Activated gamma-delta T cell treated with Interleukin-2 at 50 U/mL for 16 hours (primary cell): ENCODE data around the gene SFI1.
"Not testable (repeated sequence)": the region's sequence is repeated elsewhere in the genome, so short reads cannot be mapped to it uniquely, and the experiment has no call there.

Source experiments
- DNase-seq: peaks from one replicate; pipeline ENCODE4 v3.0.0-alpha.2; 2020

SFI1 gene

DNA sequence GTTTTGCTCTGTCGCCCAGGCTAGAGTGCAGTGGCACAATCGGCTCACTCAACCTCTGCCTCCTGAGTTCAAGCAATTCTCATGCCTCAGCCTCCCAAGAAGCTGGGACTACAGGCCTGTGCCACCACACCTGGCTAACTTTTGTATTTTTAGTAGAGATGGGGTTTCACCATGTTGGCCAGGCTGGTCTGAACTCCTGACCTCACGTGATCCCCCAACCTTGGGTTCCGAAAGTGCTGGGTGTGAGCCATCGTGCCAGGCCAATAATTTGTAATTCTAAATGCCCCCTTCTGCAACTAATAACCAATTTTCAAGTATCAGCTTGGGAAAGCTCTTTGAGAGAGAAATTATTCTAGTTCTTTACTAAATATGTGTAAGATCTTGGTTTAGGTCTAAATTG lies 3.0 kb upstream of the SFI1 start:
- not testable (repeated sequence) for DNase-seq

DNA sequence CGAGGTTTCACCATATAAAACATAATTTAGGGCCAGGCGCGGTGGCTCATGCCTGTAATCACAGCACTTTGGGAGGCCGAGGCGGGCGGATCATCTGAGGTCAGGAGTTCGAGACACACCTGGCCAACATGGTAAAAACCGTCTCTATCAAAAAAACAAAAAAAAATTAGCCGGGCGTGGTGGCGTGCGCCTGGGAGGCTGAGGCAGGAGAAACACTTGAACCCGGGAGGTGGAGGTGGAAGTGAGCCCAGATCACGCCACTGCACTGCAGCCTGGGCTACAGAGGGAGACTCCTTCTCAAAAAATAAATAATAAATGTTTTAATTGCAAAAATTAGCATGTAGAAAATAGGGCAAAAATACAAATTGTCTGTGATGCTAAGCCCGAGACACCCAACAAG lies 993 bp upstream of the SFI1 start:
- DNase-seq: no peak

DNA sequence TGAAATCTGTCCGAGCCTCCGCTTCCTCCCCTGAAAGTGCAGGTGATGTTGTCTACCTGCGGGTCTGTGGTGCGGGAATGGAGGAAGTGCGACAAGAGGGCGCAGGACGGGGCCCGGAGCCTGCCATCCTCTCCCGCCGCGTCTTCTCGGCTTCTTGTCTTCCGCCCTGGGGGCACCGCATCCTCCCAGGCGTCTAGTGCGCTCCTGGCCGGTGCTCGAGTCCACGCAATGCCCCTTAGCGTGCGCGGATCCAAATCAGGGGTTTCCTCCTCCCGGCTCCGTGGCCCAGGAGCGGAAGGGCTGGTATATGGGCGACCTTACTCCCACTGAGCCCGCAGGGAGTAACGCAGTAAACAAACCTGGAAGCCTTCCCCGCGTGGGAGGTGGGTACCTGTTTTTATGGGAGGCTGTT lies 405 bp downstream of the SFI1 start:
- DNase-seq: peak; percentile 32

DNA sequence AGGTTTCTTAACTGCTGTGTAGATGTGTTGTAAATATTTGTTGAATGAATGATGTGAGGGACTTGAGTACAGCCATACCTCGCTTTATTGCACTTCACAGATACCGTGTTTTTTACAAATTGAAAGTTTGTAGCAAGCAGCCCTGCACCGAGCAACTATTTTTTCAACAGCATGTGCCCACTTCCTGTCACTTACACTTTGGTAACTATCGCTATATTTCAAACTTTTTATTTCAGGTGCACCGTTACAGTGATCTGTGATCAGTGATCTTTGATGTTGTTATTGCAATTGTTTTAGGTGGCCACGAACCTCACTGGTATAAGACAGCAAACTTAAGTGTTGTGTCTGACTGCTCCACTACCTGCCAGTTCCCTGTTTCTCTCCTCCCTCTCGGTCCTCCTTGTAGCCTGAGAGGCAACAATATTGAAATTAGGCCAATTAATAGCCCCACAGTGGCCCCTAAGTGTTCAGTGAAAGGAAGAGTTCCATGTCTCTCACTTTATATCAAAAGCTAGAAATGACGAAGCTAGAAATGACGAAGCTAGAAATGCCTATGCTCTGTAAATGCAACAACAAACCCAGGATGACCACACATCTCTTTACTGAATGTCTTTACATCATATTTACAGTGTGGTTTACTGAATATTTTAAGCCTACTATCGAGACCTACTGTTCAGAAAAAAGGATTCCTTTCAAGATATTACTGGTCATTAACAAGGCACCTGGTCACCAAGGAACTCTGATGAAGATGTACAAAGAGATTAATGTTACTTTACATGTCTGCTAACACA lies 1.0 kb downstream of the SFI1 start:
- peak; percentile 18 for DNase-seq

DNA sequence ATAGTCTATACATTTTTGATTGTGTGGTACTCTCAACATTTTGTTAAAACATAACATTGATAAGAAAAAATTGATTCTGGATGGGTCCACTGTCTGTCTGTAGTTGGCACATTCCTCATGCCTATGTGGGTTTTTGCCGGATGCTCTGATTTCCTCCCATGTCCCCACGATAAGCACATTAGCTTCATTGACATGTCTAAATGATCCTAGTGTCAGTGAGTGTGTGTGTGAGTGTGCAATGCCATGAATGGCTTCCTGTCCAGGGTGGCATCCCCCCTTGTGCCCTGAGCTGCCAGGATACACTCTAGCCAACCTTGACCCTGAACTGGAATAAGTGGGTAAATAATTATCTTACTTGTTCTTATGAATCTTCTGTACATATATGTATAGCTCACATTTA lies 5.4 kb downstream of the SFI1 start:
- no peak for DNase-seq

DNA sequence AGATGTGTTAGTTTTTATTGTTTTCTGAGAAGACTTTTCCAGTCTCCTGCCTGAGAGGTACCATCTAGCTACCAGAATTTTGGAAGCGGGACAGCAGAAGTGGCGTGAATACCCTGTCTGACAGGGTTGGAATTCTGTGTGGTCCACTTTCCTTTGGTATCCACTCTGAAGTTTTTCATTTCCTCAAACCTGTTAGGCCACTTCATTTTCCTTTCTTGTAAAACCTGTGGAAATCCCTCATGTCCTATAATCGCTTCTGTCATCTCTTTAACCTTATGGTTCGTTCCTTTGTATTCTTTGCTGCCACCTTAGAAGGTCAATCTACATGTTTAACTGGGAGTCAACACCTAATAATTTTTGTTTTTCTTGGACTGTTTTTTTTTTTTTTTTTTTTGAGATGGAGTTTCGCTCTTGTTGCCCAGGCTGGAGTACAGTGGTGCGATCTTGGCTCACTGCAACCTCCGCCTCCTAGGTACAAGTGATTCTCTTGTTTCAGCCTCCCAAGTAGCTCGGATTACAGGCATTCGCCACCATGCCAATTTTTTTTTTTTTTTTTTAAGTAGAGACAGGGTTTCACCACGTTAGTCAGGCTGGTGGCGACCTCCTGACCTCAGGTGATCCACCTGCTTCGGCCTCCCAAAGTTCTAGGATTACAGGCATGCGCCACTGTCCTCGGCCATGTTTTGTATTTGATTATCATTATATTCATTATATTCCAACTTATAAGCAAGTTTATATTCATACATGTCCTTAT lies 7.1 kb downstream of the SFI1 start:
- no peak for DNase-seq

DNA sequence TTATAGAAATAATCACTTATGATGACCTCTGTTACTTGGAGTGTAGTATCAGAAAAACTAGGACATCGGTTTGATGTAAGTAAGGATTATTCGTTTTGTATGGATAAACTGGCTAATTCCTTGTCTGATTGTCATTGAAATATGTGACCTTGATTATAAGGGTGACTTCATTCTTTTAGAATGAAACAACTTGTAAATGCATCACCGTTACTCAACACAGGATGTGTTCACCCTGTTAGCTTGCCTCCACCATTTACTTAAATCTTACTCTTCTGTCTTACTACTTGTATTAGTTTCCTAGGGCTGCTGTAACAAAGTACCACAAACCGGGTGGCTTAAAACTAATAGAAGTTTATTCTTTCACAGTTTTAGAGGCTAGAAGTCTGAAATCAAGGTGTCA lies 7.9 kb downstream of the SFI1 start:
- no peak for DNase-seq

DNA sequence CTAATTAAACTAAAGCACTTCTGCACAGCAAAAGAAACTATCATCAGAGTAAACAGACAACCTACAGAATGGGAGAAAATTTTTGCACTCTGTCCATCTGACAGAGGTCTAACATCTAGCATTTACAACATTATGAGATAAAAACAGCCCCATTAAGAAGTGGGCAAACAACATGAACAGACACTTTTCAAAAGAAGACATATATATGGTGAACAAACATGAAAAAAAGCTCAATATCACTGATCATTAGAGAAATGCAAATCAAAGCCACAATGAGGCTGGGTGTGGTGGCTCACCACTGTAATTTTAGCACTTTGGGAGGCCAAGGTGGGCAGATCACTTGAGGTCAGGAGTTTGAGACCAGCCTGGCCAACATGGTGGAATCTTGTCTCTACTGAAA lies 11.2 kb downstream of the SFI1 start:
- not testable (repeated sequence) for DNase-seq

DNA sequence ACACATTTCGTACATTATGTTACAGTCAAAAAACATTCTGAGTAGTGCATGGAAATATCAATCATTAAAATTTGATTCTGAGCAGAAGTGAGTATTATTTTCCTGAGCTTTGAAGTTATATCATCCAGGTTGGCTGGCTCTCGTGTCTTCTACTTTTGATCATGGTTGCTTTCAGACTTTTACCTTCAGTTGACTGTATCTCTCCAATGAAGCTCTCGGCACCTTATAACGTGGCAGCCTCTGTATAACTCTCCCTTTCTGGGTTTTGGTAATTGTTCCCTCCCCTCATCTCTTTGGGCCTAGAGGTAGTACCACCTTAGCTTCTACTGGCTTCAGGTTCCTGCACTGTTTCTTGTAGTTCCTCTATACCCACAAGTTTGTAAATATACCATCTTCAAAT lies 12.2 kb downstream of the SFI1 start:
- DNase-seq: no peak

DNA sequence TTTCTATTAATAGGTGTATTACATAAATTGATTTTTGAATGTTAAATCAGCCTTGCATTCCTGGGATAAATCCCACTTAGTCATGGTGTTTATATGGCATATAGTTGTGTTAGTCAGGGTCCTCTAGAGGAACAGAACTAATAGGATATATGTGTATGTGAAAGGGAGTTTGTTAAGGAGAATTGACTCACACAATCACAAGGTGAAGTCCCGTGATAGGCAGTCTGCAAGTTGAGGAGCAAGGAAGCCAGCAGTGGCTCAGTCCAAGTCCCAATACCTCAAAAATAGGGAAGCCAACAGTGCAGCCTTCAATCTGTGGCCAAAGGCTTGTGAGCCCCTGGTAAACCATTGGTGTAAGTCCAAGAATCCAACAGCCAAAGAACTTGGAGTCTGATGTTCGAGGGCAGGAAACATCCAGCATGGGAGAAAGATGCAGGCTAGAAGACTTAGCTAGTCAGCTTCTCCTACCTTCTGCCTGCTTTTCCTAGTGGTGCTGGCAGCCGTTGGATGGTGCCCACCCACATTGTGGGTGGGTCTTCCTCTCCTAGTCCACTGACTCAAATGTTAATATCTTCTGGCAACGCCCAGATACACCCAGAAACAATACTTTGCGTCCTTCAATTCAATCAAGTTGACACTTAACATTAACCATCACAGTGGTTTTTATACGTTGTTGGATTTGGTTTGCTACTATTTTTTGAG lies 12.9 kb downstream of the SFI1 start:
- no peak for DNase-seq

DNA sequence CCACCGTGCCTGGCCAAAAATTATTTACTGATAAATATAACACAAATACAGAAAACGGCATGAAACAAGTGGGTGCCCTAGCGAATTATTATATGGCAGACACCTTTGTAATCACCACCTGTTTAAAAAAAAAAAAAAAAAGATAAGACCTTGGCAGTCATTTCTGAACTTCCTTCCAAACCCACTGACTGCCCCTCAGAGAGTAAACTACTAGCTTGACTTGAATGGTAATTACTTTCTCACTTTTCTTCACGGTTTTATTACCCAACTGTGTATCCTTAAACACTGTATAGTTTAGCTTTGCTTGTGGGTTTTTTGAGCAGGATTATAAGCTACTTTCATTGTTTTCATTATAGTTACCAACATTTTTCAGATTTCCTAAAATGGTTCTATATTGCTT lies 23.7 kb downstream of the SFI1 start:
- DNase-seq: no peak

DNA sequence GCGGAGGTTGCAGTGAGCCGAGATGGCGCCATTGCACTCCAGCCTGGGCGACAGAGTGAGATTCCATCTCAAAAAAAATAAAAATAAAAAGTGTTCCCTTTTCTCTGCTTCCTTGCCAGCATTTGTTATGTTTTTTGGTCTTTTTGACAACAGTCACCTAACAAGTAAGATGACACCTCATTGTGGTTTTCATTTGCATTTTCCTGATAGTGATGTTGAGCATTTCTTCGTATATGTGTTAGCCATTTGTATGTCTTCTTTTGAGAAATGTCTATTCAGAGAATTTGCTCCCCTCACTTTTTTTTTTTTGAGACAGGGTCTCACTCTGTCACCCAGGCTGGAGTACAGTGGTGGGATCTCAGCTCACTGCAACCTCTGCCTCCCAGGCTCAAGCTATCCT lies 27.8 kb downstream of the SFI1 start:
- not testable (repeated sequence) for DNase-seq

DNA sequence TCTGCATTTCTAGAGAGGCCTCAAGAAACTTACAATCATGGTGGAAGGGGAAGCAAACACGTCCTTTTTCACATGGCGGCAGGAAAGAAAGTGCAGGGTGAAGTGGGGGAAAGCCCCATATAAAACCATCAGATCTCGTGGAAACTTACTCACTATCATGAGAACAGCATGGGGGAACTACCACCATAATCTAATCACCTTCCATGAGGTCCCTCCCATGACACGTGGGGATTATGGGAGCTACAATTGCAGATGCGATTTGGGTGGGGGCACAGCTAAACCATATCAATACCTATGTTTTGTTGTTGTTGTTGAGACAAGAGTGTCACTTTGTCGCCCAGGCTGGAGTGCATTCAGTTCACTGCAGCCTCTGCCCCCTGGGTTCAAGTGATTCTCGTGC lies 29.9 kb downstream of the SFI1 start:
- no peak for DNase-seq

DNA sequence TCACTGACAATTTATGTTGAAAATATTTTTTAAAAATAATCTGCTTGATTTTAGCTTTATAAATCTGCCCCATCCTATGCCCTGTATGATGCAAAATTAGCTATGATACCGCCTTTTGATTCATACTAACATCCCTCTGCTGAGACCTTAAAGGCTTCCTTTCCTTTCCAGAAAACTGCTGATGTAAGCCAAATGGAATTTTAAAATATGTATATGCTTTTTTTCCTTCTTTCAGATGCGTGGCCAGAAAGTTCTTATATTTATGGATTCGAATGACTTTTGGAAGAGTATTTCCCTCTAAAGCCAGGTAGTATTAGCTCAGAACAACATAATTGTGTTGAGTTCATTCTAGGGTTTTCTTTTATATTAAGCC lies 34.5 kb downstream of the SFI1 start:
- DNase-seq: no peak

DNA sequence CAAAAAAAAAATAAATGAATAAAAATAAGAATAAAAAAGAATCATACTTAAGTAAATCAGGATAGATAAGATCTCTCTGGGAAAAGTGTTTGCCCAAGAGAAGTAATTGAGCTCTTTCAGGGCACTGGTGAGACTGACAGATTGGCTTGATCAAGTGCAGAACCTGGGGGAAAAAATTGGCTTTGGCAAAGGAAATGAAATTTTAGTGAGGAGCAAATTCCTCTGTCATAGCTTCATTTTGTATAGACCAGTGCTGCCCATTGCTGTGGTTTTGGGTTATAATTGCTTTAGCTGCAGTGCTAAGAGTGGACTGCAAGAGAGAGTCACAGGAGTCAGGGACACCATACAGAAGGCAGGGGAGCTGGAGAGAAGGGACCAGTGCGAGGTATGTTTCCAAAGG lies 35.7 kb downstream of the SFI1 start:
- DNase-seq: no peak

DNA sequence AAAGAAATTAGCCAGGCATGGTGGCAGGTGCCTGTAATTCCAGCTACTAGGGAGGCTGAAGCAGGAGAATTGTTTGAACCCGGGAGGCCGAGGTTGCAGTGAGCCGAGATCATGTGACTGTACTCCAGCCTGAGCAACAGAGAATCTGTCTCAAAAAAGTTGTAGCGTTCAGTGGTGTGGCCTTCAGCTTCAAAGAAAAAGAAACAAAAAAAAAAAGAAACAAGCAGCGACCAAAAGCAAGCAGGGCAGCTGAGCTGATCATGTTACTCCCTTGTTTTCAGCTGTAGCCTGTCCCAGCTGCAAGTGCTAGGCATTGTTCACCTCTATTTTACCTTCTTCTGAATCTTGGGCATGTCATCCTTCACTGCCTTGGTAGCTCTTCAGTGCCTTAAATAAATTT lies 37.0 kb downstream of the SFI1 start:
- DNase-seq: no peak

DNA sequence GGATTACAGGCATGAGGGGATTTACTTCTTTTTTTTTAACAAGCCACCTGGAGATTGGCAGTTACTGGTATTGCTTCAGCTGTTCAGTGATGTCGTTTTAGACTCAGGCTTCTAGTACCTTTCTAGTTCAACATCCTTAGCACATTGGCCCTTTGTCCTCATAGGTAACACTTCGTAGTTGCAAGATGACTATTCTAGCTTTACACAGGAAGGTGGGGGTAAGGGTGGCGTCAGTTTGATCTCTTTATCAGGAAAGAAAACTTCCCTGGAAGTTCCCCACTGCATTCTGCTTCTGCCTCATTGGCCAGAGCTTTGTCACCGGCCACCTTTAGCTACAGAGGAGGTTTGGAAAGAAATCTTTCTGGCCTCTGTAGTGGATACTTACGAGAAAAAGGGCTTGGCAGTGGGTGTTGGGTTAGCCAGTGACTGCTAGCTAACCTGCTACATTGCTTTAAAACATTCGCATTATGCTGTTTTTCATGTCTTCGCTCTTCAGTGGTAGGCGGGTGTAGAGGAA lies 40.7 kb downstream of the SFI1 start:
- DNase-seq: no peak

DNA sequence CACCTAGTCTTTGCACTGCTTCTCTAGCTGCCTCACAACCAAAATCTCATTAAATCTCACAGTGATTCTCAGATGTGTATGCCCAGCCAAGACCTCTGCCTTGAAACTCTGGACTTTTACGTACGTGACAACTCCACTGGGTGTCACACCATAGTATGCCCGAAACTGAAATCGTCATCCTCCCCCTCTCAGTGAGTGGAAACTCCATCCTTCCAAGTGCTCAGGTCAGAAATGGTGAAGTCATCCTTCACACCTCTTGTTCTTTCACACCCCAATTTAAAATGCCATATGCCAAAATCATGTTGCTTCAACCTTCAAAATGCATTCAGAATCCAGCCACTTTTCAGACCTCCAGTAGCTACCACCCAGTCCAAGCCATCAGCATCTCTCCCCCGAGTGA lies 42.5 kb downstream of the SFI1 start:
- no peak for DNase-seq

DNA sequence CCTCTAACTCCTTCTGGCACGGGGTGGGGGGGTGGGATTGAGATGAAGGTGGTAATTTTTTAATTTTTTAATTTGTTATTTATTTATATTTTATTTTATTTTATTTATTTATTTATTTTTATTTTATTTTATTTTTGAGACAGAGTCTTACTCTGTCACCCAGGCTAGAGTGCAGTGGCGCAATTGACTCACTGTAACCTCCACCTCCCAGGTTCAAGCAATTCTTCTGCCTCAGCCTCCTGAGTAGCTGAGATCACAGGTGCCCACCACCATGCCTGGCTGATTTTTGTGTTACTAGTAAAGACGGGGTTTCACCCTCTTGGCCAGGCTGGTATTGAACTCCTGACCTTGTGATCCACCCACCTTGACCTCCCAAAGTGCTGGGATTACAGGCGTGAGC lies 43.8 kb downstream of the SFI1 start:
- not testable (repeated sequence) for DNase-seq

DNA sequence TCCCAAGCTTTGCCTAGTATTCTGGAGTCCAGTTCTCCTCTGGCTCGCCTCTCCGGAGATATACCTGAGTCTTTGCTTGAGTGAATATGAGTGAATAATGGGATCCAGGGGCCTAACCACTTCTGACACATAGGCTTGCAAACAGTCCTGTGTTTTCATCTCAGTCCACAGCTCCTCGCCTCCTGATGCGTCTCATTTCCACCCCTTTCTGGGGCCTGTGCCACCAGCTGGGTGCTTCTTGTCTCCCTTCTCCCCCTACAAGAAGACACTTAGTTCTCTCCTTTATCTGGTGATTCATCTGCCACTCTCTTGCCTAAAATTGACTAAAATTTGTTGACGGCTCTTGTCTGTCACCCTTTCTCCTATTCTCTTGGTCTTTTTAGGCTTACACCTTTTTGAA lies 44.6 kb downstream of the SFI1 start:
- DNase-seq: no peak

DNA sequence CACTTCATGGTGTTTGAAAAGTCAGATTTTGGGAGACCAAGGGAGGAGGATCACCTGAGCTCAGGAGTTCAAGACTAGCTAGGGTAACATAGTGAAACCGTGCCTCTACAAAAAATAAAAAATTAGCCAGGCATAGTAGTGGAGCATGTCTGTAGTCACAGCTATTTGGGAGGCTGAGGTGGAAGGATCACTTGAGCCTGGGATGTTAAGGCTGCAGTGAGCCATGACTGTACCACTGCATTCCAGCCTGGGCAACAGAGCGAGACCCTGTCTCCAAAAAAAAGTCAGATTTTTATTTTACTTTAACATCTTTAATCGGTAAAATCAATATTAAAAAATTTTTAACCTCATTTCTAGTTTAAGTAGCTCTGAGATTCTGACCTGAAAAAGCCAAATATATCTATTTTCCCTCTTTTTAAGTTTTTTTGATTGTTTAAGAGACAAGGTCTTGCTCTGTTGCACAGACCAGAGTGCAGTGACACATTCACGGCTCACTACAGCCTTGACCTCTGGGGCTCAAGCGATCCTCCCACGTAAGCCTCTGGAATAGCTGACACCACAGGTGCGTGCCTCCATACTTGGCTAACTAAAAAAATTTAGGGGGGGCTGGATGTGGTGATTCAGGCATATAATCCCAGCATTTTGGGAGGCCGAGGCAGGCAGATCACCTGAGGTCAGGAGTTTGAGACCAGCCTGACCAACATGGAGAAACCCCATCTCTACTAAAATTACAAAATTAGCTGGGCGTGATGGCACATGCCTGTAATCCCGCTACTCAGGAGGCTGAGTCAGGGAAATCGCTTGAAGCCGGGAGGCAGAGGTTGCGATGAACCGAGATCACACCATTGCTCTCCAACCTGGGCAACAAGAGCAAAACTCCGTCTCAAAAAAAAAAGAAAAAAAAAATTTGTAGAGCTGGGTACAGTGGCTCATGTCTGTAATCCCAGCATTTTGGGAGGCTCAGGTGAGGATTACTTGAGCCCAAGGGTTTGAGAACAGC lies 48.4 kb downstream of the SFI1 start:
- no peak for DNase-seq

DNA sequence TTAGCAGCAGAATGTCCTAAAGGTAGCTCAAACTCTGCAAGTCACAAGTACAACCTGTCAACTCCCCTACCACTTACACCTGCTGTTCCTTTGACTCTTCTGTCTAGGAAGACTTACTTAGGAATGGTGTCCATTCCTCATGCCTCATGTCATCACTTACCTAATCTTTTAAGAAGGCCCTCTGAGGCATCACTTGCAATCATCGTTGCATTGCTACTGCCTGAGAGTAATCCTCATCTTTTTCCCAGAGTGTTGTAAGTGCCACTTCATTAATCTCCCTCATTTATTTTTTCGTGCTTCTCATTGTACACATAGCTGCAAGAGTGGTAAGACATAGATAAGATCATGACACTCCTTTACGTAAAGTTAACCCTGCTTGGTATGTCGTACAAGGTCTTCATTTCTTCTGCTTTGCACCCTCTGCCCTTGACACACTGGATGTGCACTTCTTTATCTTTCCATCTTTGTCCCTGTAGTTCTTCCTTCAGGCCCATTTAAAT lies 54.6 kb downstream of the SFI1 start:
- DNase-seq: no peak
